HepG2 (cell line): Measurements from ENCODE around the gene PRRT2. TPM values are rescaled to one million over a fixed set of nuclear protein-coding genes. Genes with fewer than 3 reads are reported as not detected.

Experiments used
- ADNP ChIP-seq: sonication (generic); formaldehyde crosslinking; IDR thresholded peaks from 2 replicates; pipeline ENCODE4 v1.4.0; 2020; ENCODE audit warnings: missing genetic modification reagents
- BCL6 ChIP-seq: IDR thresholded peaks from 2 replicates; pipeline ENCODE4 v1.6.1; 2016; ENCODE audit warnings: missing genetic modification reagents, missing compliant biosample characterization
- CAMTA2 ChIP-seq: sonication (generic); formaldehyde crosslinking; IDR thresholded peaks from 2 replicates; pipeline ENCODE4 v1.4.0; 2020; ENCODE audit warnings: mild to moderate bottlenecking, missing genetic modification reagents, borderline replicate concordance
- CHCHD3 ChIP-seq: sonication (generic); formaldehyde crosslinking; IDR thresholded peaks from 2 replicates; pipeline ENCODE4 v1.8.0; 2022; ENCODE audit warnings: mild to moderate bottlenecking, missing genetic modification reagents, moderate library complexity
- E2F2 ChIP-seq: sonication (generic); formaldehyde crosslinking; IDR thresholded peaks from 2 replicates; pipeline ENCODE4 v1.4.0; 2020; ENCODE audit warnings: missing genetic modification reagents, borderline replicate concordance
- GATA4 ChIP-seq: sonication (generic); IDR thresholded peaks from 2 replicates; pipeline ENCODE4 v1.6.1; 2016; ENCODE audit warnings: antibody characterized with exemption, low read depth, borderline replicate concordance
- MYC ChIP-seq: sonication (generic); formaldehyde crosslinking; IDR thresholded peaks from 2 replicates; pipeline ENCODE4 v1.9.0; 2021; ENCODE audit warnings: missing genetic modification reagents, borderline replicate concordance
- NFIB ChIP-seq: sonication (generic); formaldehyde crosslinking; IDR thresholded peaks from 2 replicates; pipeline ENCODE4 v1.9.0; 2021; ENCODE audit warnings: missing genetic modification reagents, mild to moderate bottlenecking, borderline replicate concordance
- PLRG1 ChIP-seq: fragments of 450-650 bp; conservative IDR thresholded peaks from 2 replicates; pipeline ENCODE4 v1.6.1; 2016
- POGZ ChIP-seq: sonication (generic); formaldehyde crosslinking; IDR thresholded peaks from 2 replicates; pipeline ENCODE4 v1.4.0; 2020; ENCODE audit warnings: mild to moderate bottlenecking, missing genetic modification reagents
- PRDM4 ChIP-seq: sonication (generic); formaldehyde crosslinking; IDR thresholded peaks from 2 replicates; pipeline ENCODE4 v1.9.0; 2021; ENCODE audit warnings: missing genetic modification reagents, borderline replicate concordance
- SIX1 ChIP-seq: sonication (generic); formaldehyde crosslinking; IDR thresholded peaks from 2 replicates; pipeline ENCODE4 v1.4.0; 2020; ENCODE audit warnings: missing genetic modification reagents, borderline replicate concordance
- TFE3 ChIP-seq: IDR thresholded peaks from 2 replicates; pipeline ENCODE4 v1.6.1; 2016
- ZBTB1 ChIP-seq: sonication (generic); formaldehyde crosslinking; IDR thresholded peaks from 2 replicates; pipeline ENCODE4 v1.4.0; 2020; ENCODE audit warnings: missing genetic modification reagents, borderline replicate concordance
- ZBTB38 ChIP-seq: sonication (generic); formaldehyde crosslinking; IDR thresholded peaks from 2 replicates; pipeline ENCODE4 v1.5.1; 2020; ENCODE audit warnings: mild to moderate bottlenecking, missing genetic modification reagents
- ZFP91 ChIP-seq: sonication (generic); formaldehyde crosslinking; IDR thresholded peaks from 2 replicates; pipeline ENCODE4 v1.9.0; 2022; ENCODE audit warnings: missing genetic modification reagents, mild to moderate bottlenecking, borderline replicate concordance
- ZNF207 ChIP-seq: fragments of 450-650 bp; IDR thresholded peaks from 2 replicates; pipeline ENCODE4 v1.6.1; 2016; ENCODE audit warnings: antibody characterized with exemption, borderline replicate concordance
- ZNF256 ChIP-seq: sonication (generic); formaldehyde crosslinking; conservative IDR thresholded peaks from 2 replicates; pipeline ENCODE4 v1.4.0; 2020; ENCODE audit warnings: missing genetic modification reagents
- ZNF292 ChIP-seq: sonication (generic); formaldehyde crosslinking; IDR thresholded peaks from 2 replicates; pipeline ENCODE4 v1.8.1; 2022; ENCODE audit warnings: mild to moderate bottlenecking, low read depth, missing genetic modification reagents, borderline replicate concordance
- ZNF552 ChIP-seq: sonication (generic); formaldehyde crosslinking; IDR thresholded peaks from 2 replicates; pipeline ENCODE4 v1.9.0; 2022; ENCODE audit warnings: missing genetic modification reagents, mild to moderate bottlenecking, borderline replicate concordance
- ZNF605 ChIP-seq: sonication (generic); formaldehyde crosslinking; IDR thresholded peaks from 2 replicates; pipeline ENCODE4 v1.8.0; 2022; ENCODE audit warnings: mild to moderate bottlenecking, missing genetic modification reagents
- ZNF879 ChIP-seq: sonication (generic); formaldehyde crosslinking; IDR thresholded peaks from 2 replicates; pipeline ENCODE4 v1.8.1; 2023; ENCODE audit warnings: missing genetic modification reagents
- polyA plus RNA-seq, 8 experiments: library from polyadenylated mRNA; depleted of rRNA in 3 of 8; stranded (reverse) in 7 of 8; unstranded in 1 of 8; fragments of >200 nt; fragmentation: Illumina TruSeq in 4 of 8; extraction: Trizol in 4 of 8; gene quantifications; 2 replicates each; pipeline versions ENCODE4 v1.2.1 to v1.2.3, GENCODE V29; 2011 to 2016; ENCODE audit warnings: low read depth in 4 of 8, missing spikeins in 1 of 8, mixed read lengths in 1 of 8; ENCODE audit not compliant: insufficient read depth in 1 of 8
- total RNA-seq, 5 experiments: library from RNA; depleted of rRNA; stranded (reverse); fragments of >200 nt; fragmentation: Illumina TruSeq; extraction: Trizol; gene quantifications; 2 replicates each; pipeline ENCODE4 v1.2.3, GENCODE V29; 2016; ENCODE audit warnings: low read depth in 1 of 5

PRRT2 gene
- total and polyA plus RNA-seq, 2 of the 13 experiments (the other 11 are each of a cell fraction or from before 2014, with no cell fraction given), result 0.51 to 1.1 TPM

GRCh38 chr16:29784901-29785500 is 27.0 kb upstream of the PRRT2 start (continued):
- TF ChIP-seq PRDM4 (CRISPR knock-in tag) (peak; percentile 68; the same call in 1 of the 2 replicates), GATA4 (no peak), ZNF552 (peak; percentile 51; the same call in 1 of the 2 replicates), NFIB (no peak), SIX1 (CRISPR knock-in tag) (no peak), ZNF256 (no peak), ZBTB1 (CRISPR knock-in tag) (no peak), MYC (CRISPR knock-in tag) (peak; percentile 56; the same call in 1 of the 2 replicates), PLRG1 (no peak), POGZ (CRISPR knock-in tag) (peak; percentile 75), ZNF879 (CRISPR knock-in tag) (no peak), ZNF292 (CRISPR knock-in tag) (peak; percentile 31; the same call in 1 of the 2 replicates), ZNF605 (CRISPR knock-in tag) (peak; percentile 55; the same call in 1 of the 2 replicates), ZBTB38 (peak; percentile 99), ZFP91 (CRISPR knock-in tag) (peak; percentile 89), CHCHD3 (no peak), CAMTA2 (no peak), TFE3 (CRISPR knock-in tag) (0 out of 2 replicates have a peak, but pooled peaks have one; percentile 32), BCL6 (peak; percentile 40; the same call in 1 of the 2 replicates), E2F2 (CRISPR knock-in tag) (no peak), ZNF207 (no peak), ADNP (CRISPR knock-in tag) (no peak)
